Right cardiac atrium (tissue), 5 donors: ENCODE results near the gene TTLL11. TPM values are rescaled to one million over a fixed set of nuclear protein-coding genes. Genes with fewer than 3 reads are reported as not detected.
A peak's percentile ranks its signal among the peaks of the same experiment; 100 is the strongest.

Source experiments
- ATAC-seq, 2 donors: fragments of 200-7000 bp; cut with Tn5 transposase; one replicate each; pipeline versions ENCODE4 v1.8.0 to v1.9.1; 2020; ENCODE audit warnings: moderate library complexity in 2 of 2, mild to moderate bottlenecking in 1 of 2
- DNase-seq, 3 donors: peaks; one replicate each; pipeline ENCODE4 v3.0.0-alpha.2; 2020
- H3K27ac ChIP-seq: one replicate; pipeline ENCODE4 v1.5.1; 2013; ENCODE audit warnings: mild to moderate bottlenecking, low read length, control low read depth, moderate library complexity
- H3K27me3 ChIP-seq: one replicate; pipeline ENCODE4 v1.6.1; 2013; ENCODE audit not compliant: control insufficient read depth, insufficient read depth
- H3K4me1 ChIP-seq: one replicate; pipeline ENCODE4 v1.6.1; 2013; ENCODE audit warnings: low read length; ENCODE audit not compliant: control insufficient read depth, insufficient read depth
- H3K4me3 ChIP-seq: one replicate; pipeline ENCODE4 v1.5.1; 2013; ENCODE audit warnings: low read length, control low read depth
- H3K9me3 ChIP-seq: one replicate; pipeline ENCODE4 v1.6.1; 2013; ENCODE audit warnings: low read length; ENCODE audit not compliant: control insufficient read depth
- WGBS: extraction: QIAGEN DNeasy Blood & Tissue Kit; methylation state at CpG from one replicate; pipeline ENCODE4 v1.1.7; 2013; 5-methylcytosine and 5-hydroxymethylcytosine counted together
- intact Hi-C, 4 donors: fragments of 100-400 bp; cut with DNase I; formaldehyde crosslinking; loops; one replicate each; pipeline versions ENCODE4 v1.11.0 to v1.14.0; 2022 to 2023
- polyA plus RNA-seq: library from polyadenylated mRNA; stranded (reverse); fragments of 200-250 nt; gene quantifications from one replicate; pipeline ENCODE4 v1.2.3, GENCODE V29; 2013
- total RNA-seq, 4 donors: library from RNA; stranded (reverse); fragmentation: NEBNext Ultra II Directional; extraction: Animal tissue kit (Norgen Biotek cat#: 25700); gene quantifications; one replicate each; pipeline ENCODE4 v1.2.1, GENCODE V29; 2021
- donor health status: healthy with polysubstance abuse.
- donor health status: DM: no; HTN: yes; CAD: no.
- donor health status: DM: no; HTN: no; CAD: no.
- donor health status: DM: no; HTN: yes; CAD: no; lungs with severe emphysema.
- donor health status: DM: yes; HTN: yes; CAD: no.

Gene TTLL11
- total and polyA plus RNA-seq, 5 donors = 3.4 to 8.6 (median 5.7) TPM

DNA sequence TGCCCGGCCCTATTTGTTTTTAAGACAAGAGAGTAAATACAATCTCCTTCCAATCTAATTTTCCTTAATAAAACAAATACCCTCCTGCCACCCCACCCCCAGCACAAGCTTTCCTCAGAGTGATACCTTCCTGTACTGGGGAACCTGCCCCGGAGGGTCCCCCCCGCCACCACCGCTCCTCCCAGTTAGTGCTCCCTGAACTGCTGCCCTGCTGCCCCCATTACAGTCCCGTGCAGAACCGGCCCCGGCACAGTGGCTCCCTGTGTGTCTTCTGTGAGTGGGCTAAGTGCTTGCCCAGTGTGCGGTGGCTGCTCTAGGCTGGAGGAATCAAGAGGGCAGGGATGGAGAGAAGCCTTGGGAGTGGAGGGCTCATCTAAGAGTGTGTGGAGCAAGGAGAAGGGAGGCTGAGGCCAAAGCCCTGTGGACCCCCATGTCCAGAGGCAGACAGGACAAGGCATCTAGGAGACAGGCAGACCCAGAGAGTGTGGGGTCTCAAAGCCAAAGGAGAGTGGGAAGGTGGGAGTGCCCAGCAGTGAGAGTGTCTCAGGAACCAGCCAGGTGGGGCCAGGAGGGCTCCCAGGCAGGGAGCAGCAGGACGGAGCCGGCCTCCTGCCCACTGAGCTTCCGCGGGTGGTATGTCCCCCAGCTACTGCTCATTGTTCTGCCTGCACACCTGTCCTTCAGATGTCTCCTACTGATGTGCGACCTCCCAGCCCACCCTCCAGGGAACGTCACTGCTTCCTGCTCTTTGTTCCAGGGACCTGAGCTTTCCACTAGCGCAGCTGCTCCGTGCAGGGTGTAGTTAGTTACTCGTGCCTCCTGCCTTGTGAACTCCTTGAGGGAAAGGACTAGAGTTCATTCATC lies 312.7 kb downstream of the TTLL11 start:
- ATAC-seq (no peak), DNase-seq (peak in 1 of 3 donors; percentile 12)
- intact Hi-C loops = no loop called here
- Histone ChIP-seq H3K4me3 (no peak overlapping the region), H3K27ac (no peak overlapping the region), H3K9me3 (no peaks in the 10 kb centered on the region), H3K4me1 (peaks cover 2% of the 10 kb centered on the region), H3K27me3 (no peaks in the 10 kb centered on the region)
- 85% methylated on average over 17 of the region's 17 CpGs for WGBS

GRCh38 chr9:121779381-121780117 lies 313.6 kb downstream of the TTLL11 start:
- H3K27ac ChIP-seq = peak overlapping the region; percentile 50
- ATAC-seq (peak in 1 of 2 donors; percentile 47), DNase-seq (peak in 1 of 3 donors; percentile 16)
- intact Hi-C loops = loop anchor here in 1 of 4 donors (10.0 kb wide), 2 partner anchors 55 to 85 kb away; no protein-coding TSS in a partner anchor
- no peaks in the 10 kb centered on the region for H3K27me3 ChIP-seq
- H3K9me3 ChIP-seq = no peaks in the 10 kb centered on the region
- H3K4me1 ChIP-seq = peaks cover 2% of the 10 kb centered on the region
- WGBS = 68% methylated on average over 13 of the region's 13 CpGs
- no peak overlapping the region for H3K4me3 ChIP-seq

DNA sequence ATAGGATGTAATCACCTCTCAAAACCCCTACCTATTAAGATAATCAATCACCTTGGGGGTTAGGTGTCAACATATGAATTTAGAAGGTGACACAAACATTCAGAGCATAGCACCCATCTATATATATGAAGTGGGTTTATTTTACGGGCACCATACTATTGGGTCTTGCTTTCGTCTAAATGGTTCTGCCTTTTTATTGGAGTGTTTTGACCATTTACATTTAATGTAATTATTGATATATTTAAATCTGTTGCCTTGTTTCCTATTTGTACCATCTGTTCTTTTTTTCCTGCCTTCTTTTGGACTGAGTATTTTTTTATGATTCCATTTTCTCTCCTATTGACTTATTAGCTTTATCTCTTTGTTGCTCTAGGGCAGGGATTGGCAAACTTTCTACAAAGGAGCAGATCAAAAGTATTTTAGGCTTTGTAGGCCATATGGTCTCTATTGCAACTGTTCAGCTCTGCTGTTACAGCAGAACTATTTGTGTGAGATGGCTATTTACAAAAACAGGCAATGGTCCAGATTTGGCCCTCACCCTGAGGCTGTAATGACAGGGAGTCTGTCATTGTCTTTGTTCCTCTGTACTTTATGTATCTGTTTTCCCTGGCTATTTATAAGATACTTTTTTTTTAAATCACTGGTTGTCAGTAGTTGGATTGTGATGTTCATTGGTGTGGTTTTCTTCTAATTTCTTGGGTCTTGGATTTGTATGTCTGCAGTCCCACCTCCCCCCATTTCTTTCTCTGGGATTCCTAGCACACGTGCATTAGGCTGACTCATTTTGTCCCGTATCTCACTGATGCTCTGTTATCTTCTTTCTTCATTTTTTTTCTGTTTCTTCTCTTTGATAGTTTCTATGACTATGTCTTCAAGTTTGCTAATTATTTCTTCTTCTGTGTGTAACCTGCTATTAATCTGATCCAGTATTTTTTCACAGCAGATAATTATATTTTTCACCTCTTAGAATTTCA lies 314.6 kb downstream of the TTLL11 start:
- DNase-seq (no peak), ATAC-seq (no peak)
- no peak overlapping the region for H3K4me3 ChIP-seq
- H3K4me1 ChIP-seq = peaks cover 2% of the 10 kb centered on the region
- no peaks in the 10 kb centered on the region for H3K9me3 ChIP-seq
- WGBS = 77% methylated on average over 4 of the region's 4 CpGs
- intact Hi-C loops = loop anchor here in 1 of 4 donors (10.0 kb wide), 2 partner anchors 56 to 84 kb away; no protein-coding TSS in a partner anchor
- no peaks in the 10 kb centered on the region for H3K27me3 ChIP-seq
- H3K27ac ChIP-seq = no peak overlapping the region

- Histone ChIP-seq H3K27me3 (no peaks in the 10 kb centered on the region), H3K4me1 (peaks cover 2% of the 10 kb centered on the region), H3K9me3 (no peaks in the 10 kb centered on the region), H3K27ac (no peak overlapping the region), H3K4me3 (no peak overlapping the region)
- no peak for ATAC-seq
- no peak for DNase-seq
- 91% methylated on average over 8 of the region's 8 CpGs for WGBS
- intact Hi-C loops = loop anchor here in 1 of 4 donors (10.0 kb wide), 2 partner anchors 58 to 82 kb away; no protein-coding TSS in a partner anchor
Observed at GRCh38 chr9:121776739-121777637, 316.1 kb downstream of the TTLL11 start.

DNA sequence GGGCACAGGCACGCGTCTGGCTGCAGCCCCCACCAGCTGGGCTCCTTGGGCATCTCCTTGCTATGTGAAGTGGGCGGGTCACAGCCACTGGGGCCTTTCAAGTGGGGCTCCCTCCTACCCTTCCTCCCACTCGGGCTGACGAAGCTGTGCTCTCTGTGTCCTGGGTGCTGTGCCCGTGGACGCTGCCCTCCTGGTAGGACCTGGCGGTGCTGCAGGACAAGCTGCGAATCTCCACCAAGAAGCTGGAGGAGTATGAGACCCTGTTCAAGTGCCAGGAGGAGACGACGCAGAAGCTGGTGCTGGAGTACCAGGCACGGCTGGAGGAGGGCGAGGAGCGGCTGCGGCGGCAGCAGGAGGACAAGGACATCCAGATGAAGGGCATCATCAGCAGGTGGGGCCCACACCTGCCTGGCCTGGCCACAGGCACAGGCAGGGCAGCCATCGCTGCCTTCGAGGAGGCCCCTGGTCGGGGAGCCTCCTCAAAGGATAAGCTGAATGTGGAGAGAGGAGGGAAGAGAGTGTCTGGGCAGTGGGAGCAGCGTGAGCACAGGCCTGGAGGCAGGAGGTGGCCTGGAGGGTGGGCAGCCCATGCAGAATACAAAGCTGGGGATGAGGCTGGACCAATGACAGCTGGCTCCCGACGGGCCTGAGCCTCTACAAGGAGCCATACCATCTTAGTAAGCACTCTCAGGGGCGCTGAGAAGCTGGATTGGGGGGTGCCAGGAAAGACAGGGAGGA lies 316.9 kb downstream of the TTLL11 start:
- H3K4me3 ChIP-seq = no peak overlapping the region
- no peaks in the 10 kb centered on the region for H3K9me3 ChIP-seq
- 95% methylated on average over 23 of the region's 23 CpGs for WGBS
- H3K4me1 ChIP-seq = peaks cover 2% of the 10 kb centered on the region
- no peak for ATAC-seq
- no peaks in the 10 kb centered on the region for H3K27me3 ChIP-seq
- DNase-seq = peak in 1 of 3 donors; percentile 45
- H3K27ac ChIP-seq = no peak overlapping the region
- intact Hi-C loops = loop anchor here in 1 of 4 donors (10.0 kb wide), 2 partner anchors 59 to 81 kb away; no protein-coding TSS in a partner anchor

DNA sequence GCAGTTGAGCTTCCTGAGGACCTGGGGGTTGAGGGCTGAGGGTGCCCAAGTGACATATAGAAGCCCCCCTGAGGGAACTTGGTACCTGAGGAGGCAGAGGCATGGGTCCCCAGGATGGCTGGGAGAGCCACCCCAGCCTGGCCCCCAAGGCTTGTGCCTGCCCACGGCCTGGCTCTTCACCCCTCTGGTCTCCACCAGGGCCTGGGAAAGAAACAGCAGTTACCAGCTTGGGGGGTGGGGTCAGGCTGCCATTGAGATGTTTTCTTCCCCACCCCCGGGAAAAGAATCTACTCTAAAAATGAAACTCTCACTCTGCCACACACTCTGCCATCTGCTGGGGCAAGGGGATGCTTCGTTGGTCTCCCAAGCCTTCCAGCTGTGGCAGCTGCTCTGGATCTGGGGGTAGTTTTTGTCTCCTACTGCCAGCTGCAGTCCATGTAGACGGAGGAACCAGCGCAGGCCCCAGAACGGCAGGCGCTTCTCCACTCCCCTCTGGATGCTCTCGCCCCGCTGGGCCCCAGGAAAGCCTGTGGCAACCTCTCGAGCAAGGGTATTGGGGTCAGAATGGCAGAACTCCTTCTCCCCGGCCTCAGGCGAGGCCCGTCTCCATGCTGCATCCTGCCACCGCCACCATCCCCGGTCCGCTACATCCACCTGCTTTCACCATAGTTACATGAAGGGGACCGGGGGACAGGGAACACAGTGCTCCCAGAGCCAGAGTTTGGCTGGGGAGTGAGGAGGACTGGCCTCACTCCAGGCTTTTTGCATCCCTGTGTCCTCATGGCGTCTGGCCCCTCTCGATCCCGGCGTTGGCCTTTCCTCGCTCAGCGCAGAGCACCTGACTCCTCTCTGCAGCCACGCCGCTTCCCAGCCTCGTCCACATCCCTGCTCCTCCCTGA lies 318.1 kb downstream of the TTLL11 start:
- ATAC-seq = no peak
- intact Hi-C loops = loop anchor here in 1 of 4 donors (10.0 kb wide), 2 partner anchors 60 to 80 kb away; no protein-coding TSS in a partner anchor
- H3K27ac ChIP-seq = no peak overlapping the region
- H3K4me3 ChIP-seq = no peak overlapping the region
- no peaks in the 10 kb centered on the region for H3K4me1 ChIP-seq
- no peaks in the 10 kb centered on the region for H3K27me3 ChIP-seq
- WGBS = 90% methylated on average over 26 of the region's 26 CpGs
- DNase-seq = peak; percentile 13 to 52 (median 50)
- no peaks in the 10 kb centered on the region for H3K9me3 ChIP-seq

- DNase-seq (peak; percentile 11 to 54 (median 16)), ATAC-seq (peak in 1 of 2 donors; percentile 10)
- intact Hi-C loops = loop anchor here in 1 of 4 donors (10.0 kb wide), 2 partner anchors 61 to 79 kb away; no protein-coding TSS in a partner anchor
- 90% methylated on average over 19 of the region's 19 CpGs for WGBS
- H3K9me3 ChIP-seq = no peaks in the 10 kb centered on the region
- no peaks in the 10 kb centered on the region for H3K4me1 ChIP-seq
- H3K27ac ChIP-seq = no peak overlapping the region
- H3K4me3 ChIP-seq = no peak overlapping the region
- no peaks in the 10 kb centered on the region for H3K27me3 ChIP-seq
Observed at GRCh38 chr9:121773954-121774714, 319.0 kb downstream of the TTLL11 start.
